ENCODE measurements around the gene CDK6.

GRCh38 chr7:92681633-92682032 lies 154.7 kb downstream of the CDK6 start:
- TF ChIP-seq EZH2 (IDR thresholded peaks at IDR 0.05; ENCODE audit: low read length, unreplicated experiment): no peak
- no peak for TF ChIP-seq CTCF (conservative IDR thresholded peaks at IDR 0.05; ENCODE audit: low read depth, low read length)
